ENCODE results near the gene NUP210. TPM values are rescaled to one million over a fixed set of nuclear protein-coding genes. Genes with fewer than 3 reads are reported as not detected.

NUP210 gene
- total RNA-seq, 1 donor from 2014 or later, result 164 TPM

GRCh38 chr3:13292375-13292774 is 127.7 kb downstream of the NUP210 start:
- peaks cover 27% of the 10 kb centered on the region for H3K27me3 Mint-ChIP-seq
- no peaks in the 10 kb centered on the region for H3K36me3 Mint-ChIP-seq (ENCODE audit: low read depth)
- intact Hi-C loops (cut with micrococcal nuclease), result no loop called here
- H3K9me3 Mint-ChIP-seq, result peaks cover 1% of the 10 kb centered on the region
- no peak overlapping the region for H3K4me3 Mint-ChIP-seq
- no peak for DNase-seq
- H3K4me1 Mint-ChIP-seq, result peaks cover 6% of the 10 kb centered on the region
- no peak overlapping the region for H3K27ac Mint-ChIP-seq

- Mint-ChIP-seq H3K4me3 (no peak overlapping the region), H3K36me3 (ENCODE audit: low read depth) (no peaks in the 10 kb centered on the region), H3K27me3 (peaks cover 30% of the 10 kb centered on the region), H3K9me3 (peaks cover 14% of the 10 kb centered on the region), H3K27ac (no peak overlapping the region), H3K4me1 (no peaks in the 10 kb centered on the region)
- no peak for DNase-seq
- intact Hi-C loops (cut with micrococcal nuclease), result no loop called here
Observed at GRCh38 chr3:13290941-13291340, 129.2 kb downstream of the NUP210 start.

GRCh38 chr3:13289771-13290285 is 130.3 kb downstream of the NUP210 start:
- Mint-ChIP-seq H3K4me3 (no peak overlapping the region), H3K4me1 (no peaks in the 10 kb centered on the region), H3K27me3 (peaks cover 25% of the 10 kb centered on the region), H3K36me3 (ENCODE audit: low read depth) (no peaks in the 10 kb centered on the region), H3K27ac (no peak overlapping the region), H3K9me3 (peaks cover 14% of the 10 kb centered on the region)
- intact Hi-C loops (cut with micrococcal nuclease), result loop anchor here (10.0 kb wide), 1 partner anchor 195 kb away; no protein-coding TSS in a partner anchor
- DNase-seq, result no peak

- intact Hi-C loops (cut with micrococcal nuclease), result loop anchor here (10.0 kb wide), 1 partner anchor 194 kb away; no protein-coding TSS in a partner anchor
- no peak for DNase-seq
- H3K4me3 Mint-ChIP-seq, result no peak overlapping the region
- H3K27me3 Mint-ChIP-seq, result peaks cover 31% of the 10 kb centered on the region
- no peaks in the 10 kb centered on the region for H3K4me1 Mint-ChIP-seq
- H3K36me3 Mint-ChIP-seq (ENCODE audit: low read depth), result peaks cover 5% of the 10 kb centered on the region
- H3K27ac Mint-ChIP-seq, result no peak overlapping the region
- peaks cover 14% of the 10 kb centered on the region for H3K9me3 Mint-ChIP-seq
Observed at GRCh38 chr3:13288732-13289718, 131.1 kb downstream of the NUP210 start.

GRCh38 chr3:13287833-13288232 is 132.3 kb downstream of the NUP210 start:
- peaks cover 9% of the 10 kb centered on the region for H3K36me3 Mint-ChIP-seq (ENCODE audit: low read depth)
- intact Hi-C loops (cut with micrococcal nuclease), result loop anchor here (10.0 kb wide), 1 partner anchor 193 kb away; no protein-coding TSS in a partner anchor
- no peak overlapping the region for H3K27ac Mint-ChIP-seq

GRCh38 chr3:13286873-13287272 is 133.2 kb downstream of the NUP210 start:
- H3K36me3 Mint-ChIP-seq (ENCODE audit: low read depth), result peaks cover 9% of the 10 kb centered on the region
- intact Hi-C loops (cut with micrococcal nuclease), result loop anchor here (10.0 kb wide), 1 partner anchor 192 kb away; no protein-coding TSS in a partner anchor
- H3K27ac Mint-ChIP-seq, result no peak overlapping the region
- DNase-seq, result no peak
- no peak overlapping the region for H3K4me3 Mint-ChIP-seq
- peaks cover 34% of the 10 kb centered on the region for H3K27me3 Mint-ChIP-seq
- no peaks in the 10 kb centered on the region for H3K4me1 Mint-ChIP-seq
- peaks cover 14% of the 10 kb centered on the region for H3K9me3 Mint-ChIP-seq

More at GRCh38 chr3:13287833-13288232, 132.3 kb downstream of the NUP210 start:
- Mint-ChIP-seq H3K4me3 (no peak overlapping the region), H3K4me1 (no peaks in the 10 kb centered on the region), H3K9me3 (peaks cover 14% of the 10 kb centered on the region), H3K27me3 (peaks cover 36% of the 10 kb centered on the region)
- no peak for DNase-seq

- Mint-ChIP-seq H3K9me3 (peaks cover 14% of the 10 kb centered on the region), H3K4me1 (no peaks in the 10 kb centered on the region), H3K36me3 (ENCODE audit: low read depth) (peaks cover 9% of the 10 kb centered on the region), H3K4me3 (no peak overlapping the region), H3K27ac (no peak overlapping the region), H3K27me3 (peaks cover 46% of the 10 kb centered on the region)
- DNase-seq, result no peak
- intact Hi-C loops (cut with micrococcal nuclease), result loop anchor here (10.0 kb wide), 1 partner anchor 190 kb away; no protein-coding TSS in a partner anchor
Observed at GRCh38 chr3:13285007-13285567, 135.0 kb downstream of the NUP210 start.

- DNase-seq, result no peak
- intact Hi-C loops (cut with micrococcal nuclease), result loop anchor here (10.0 kb wide), 1 partner anchor 189 kb away; no protein-coding TSS in a partner anchor
- Mint-ChIP-seq H3K27me3 (peaks cover 52% of the 10 kb centered on the region), H3K4me1 (no peaks in the 10 kb centered on the region), H3K9me3 (peaks cover 14% of the 10 kb centered on the region), H3K36me3 (ENCODE audit: low read depth) (peaks cover 9% of the 10 kb centered on the region), H3K27ac (no peak overlapping the region), H3K4me3 (peak overlapping the region; percentile 24)
Observed at GRCh38 chr3:13283877-13284264, 136.3 kb downstream of the NUP210 start.

GRCh38 chr3:13282986-13283876 is 136.9 kb downstream of the NUP210 start:
- intact Hi-C loops (cut with micrococcal nuclease), result loop anchor here (10.0 kb wide), 1 partner anchor 188 kb away; no protein-coding TSS in a partner anchor
- no peak overlapping the region for H3K27ac Mint-ChIP-seq
- H3K4me1 Mint-ChIP-seq, result no peaks in the 10 kb centered on the region
- peak; percentile 63 for DNase-seq
- H3K36me3 Mint-ChIP-seq (ENCODE audit: low read depth), result peaks cover 9% of the 10 kb centered on the region
- H3K4me3 Mint-ChIP-seq, result peak overlapping the region; percentile 58
- peaks cover 14% of the 10 kb centered on the region for H3K9me3 Mint-ChIP-seq
- H3K27me3 Mint-ChIP-seq, result peaks cover 52% of the 10 kb centered on the region

- H3K27ac Mint-ChIP-seq, result no peak overlapping the region
- H3K36me3 Mint-ChIP-seq (ENCODE audit: low read depth), result peaks cover 9% of the 10 kb centered on the region
- H3K27me3 Mint-ChIP-seq, result peaks cover 50% of the 10 kb centered on the region
- H3K9me3 Mint-ChIP-seq, result peaks cover 13% of the 10 kb centered on the region
- peaks cover 1% of the 10 kb centered on the region for H3K4me1 Mint-ChIP-seq
- intact Hi-C loops (cut with micrococcal nuclease), result loop anchor here (10.0 kb wide), 1 partner anchor 188 kb away; no protein-coding TSS in a partner anchor
- DNase-seq, result no peak
- H3K4me3 Mint-ChIP-seq, result no peak overlapping the region
Observed at GRCh38 chr3:13282358-13282985, 137.7 kb downstream of the NUP210 start.

GRCh38 chr3:13281507-13282357 is 138.4 kb downstream of the NUP210 start:
- intact Hi-C loops (cut with micrococcal nuclease), result loop anchor here (10.0 kb wide), 1 partner anchor 187 kb away; no protein-coding TSS in a partner anchor
- peaks cover 9% of the 10 kb centered on the region for H3K36me3 Mint-ChIP-seq (ENCODE audit: low read depth)
- peaks cover 6% of the 10 kb centered on the region for H3K9me3 Mint-ChIP-seq
- peak overlapping the region; percentile 38 for H3K27ac Mint-ChIP-seq
- H3K4me1 Mint-ChIP-seq, result peaks cover 1% of the 10 kb centered on the region
- H3K4me3 Mint-ChIP-seq, result peak overlapping the region; percentile 44
- peaks cover 49% of the 10 kb centered on the region for H3K27me3 Mint-ChIP-seq
- DNase-seq, result no peak

All from activated CD4-positive, alpha-beta T cell treated with anti-CD3 and anti-CD28 coated beads, Interleukin-2, amount 10 ng/mL, durations not matched to agents 24 days and 14 days (primary cell).